GM10266 (cell line): ENCODE data around the gene IL2RG.

Experiments
- DNase-seq: peaks from one replicate; pipeline ENCODE4 v3.0.0; 2012; ENCODE audit errors: extremely low spot score
- TF ChIP-seq, protein P1 (sequence below): IDR thresholded peaks from 2 replicates; pipeline ENCODE4 v1.5.1; 2012; ENCODE audit warnings: mild to moderate bottlenecking, low read depth; ENCODE audit not compliant: control insufficient read depth, insufficient read depth; ENCODE audit errors: missing control alignments

Gene IL2RG

DNA sequence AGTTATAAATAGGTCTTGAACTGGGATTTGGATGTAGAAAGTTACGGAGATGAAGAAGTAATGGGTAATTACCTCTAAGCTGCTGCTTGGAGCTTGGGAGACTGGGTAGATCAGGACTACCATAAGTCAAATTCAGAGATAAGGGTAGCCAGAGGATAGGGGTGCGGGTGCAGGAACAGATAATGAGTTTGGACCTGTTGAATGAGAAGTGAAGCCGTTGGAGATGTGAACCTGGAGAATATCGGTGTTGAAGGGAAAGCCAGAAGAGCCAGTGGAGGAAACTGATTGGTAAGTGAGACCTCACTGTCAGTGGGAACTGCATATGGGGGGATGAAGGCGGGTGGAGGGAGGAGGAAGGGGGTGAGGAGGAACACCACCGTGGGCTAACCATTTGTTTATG lies 16.3 kb downstream of the IL2RG start:
- TF ChIP-seq, protein P1, sequence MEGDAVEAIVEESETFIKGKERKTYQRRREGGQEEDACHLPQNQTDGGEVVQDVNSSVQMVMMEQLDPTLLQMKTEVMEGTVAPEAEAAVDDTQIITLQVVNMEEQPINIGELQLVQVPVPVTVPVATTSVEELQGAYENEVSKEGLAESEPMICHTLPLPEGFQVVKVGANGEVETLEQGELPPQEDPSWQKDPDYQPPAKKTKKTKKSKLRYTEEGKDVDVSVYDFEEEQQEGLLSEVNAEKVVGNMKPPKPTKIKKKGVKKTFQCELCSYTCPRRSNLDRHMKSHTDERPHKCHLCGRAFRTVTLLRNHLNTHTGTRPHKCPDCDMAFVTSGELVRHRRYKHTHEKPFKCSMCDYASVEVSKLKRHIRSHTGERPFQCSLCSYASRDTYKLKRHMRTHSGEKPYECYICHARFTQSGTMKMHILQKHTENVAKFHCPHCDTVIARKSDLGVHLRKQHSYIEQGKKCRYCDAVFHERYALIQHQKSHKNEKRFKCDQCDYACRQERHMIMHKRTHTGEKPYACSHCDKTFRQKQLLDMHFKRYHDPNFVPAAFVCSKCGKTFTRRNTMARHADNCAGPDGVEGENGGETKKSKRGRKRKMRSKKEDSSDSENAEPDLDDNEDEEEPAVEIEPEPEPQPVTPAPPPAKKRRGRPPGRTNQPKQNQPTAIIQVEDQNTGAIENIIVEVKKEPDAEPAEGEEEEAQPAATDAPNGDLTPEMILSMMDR = no peak
- DNase-seq = no peak

DNA sequence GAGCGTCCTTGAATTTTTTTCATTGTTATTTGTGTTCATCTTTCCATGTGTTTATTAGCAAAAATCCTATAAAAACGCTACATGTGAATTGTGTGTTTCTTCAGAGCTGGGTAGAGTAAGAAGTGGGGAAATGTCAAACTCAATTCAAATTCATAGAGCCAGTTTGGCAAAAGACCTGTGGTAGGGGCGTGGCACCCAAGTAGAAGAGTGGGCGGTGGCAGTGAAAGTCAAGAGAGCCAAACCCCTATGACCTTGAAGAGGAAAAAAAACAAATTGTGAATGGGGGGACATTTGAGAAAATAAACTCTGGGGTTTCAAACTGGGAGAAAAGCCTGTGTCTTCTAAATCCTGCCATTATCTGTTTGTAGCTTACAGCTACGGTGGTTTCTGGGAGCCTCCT lies 20.1 kb downstream of the IL2RG start:
- TF ChIP-seq, protein P1 = no peak

DNA sequence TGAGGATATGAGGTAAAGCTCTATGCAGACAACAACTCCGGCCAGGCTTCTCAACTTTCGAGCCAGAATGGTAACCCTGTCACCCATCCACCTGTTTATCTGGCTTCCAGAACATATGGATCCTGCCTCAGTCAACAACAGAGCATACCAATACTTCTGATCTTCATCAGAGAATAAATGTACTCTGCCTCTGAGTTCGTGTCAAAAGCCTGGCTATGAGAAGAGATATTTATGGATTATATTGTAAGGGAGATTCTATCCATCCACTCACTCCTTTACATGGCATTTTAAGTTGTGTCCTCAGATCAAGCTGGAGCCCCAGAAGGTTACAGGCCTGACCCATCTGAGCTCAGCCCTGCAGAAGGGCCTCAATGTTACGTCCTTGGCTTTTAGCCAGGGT lies 25.5 kb downstream of the IL2RG start:
- no peak for DNase-seq
- TF ChIP-seq, protein P1 = no peak

More for the DNA sequence above, 20.1 kb downstream of the IL2RG start:
- no peak for DNase-seq

DNA sequence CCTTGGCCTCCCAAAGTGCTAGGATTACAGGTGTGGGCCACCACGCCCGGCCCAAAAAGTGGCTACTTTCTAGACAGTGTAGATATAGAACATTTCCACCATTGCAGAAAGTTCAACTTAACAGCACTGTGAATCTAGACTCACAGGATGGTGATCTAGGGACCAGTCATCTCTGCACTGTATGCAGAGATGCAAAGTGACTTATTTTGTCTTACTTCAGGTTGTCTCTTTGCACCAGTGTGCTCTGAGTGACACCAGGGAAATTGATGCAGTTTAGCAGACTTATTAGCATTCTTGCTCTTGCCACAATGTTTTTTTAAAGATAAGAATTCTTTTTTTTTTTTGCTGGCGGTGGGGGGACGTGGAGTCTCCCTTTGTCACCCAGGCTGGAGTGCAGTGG lies 28.6 kb downstream of the IL2RG start:
- TF ChIP-seq, protein P1 = no peak
- no peak for DNase-seq

DNA sequence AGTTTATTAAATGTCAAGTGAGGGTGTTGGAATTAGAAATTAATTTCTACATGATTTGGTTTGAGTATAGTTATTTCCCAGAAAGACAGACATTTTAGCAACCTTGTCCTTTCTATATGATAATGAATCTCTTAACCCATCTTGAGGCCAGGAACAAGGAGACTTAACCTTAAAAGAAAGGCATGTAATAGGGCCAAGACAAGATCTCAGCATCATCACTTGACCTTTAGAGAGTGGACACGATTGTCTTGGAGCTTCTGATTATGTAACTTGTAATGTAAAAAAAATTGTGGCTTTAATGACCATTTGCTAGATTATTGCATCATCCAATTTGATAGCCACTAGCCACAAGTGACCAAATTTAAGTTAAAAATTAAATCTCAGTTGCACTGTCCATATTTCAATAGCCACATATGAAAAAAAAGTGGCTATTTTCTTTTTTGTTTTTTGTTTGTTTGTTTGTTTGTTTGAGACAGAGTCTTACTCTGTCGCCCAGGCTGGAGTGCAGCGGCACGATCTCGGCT lies 29.2 kb downstream of the IL2RG start:
- DNase-seq = no peak
- TF ChIP-seq, protein P1 = no peak

DNA sequence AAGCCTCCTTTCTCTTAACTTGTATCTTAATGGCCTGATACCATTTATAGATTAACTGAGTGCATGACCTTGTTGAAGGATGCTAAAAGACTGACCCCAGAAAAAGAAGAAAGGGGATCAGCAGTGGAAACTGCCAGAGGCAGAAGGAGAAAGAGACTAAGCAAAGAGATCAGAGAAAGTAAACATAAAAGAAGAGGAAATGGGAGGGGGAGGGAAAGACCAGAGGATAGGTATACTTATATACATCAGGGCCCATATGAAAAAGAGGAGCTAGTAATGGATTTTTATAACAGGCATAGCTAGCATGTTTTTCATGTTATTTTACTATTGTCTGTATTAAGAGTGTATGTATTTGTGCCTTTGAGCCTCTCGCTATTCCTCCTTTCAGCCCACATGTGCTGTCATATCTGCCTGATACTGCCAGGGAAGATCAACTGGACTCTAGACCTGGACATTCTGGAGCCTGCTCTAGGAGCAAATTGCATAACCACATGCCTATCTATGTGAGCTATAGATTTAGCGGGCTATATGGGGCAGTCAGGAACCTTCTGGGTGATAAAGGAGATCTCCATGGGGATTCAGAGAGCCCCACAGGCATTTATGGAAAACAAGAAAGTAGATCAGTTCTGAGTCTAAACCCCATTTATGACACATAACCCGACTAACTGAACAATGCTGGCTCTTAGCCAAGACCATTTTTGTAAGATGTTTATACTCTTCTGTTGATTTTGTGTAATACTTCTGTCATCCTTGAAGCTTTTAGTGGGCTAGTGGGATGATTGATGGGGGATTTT lies 29.9 kb downstream of the IL2RG start:
- TF ChIP-seq, protein P1 = no peak
- DNase-seq = no peak

DNA sequence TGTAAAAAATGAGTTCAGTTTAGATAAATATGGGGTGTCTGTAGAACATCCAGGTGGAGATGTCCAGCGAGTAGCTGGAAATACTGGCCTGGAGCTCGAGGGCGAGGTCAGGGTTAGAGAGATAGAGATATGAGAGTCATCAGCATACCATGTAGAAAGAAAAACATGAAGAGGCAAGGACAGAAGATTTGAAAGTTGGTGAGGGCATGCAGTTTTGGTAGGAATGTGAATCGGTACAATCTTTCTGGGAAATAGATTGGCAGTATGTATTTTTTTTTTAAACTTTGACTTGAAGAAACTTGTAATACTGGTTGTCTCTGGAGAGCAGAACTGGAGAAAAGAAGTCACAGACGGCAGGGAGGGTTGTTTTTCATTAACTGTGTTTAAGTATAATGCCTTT lies 40.8 kb downstream of the IL2RG start:
- TF ChIP-seq, protein P1 = no peak
- no peak for DNase-seq
